HG02870 (cell line): ENCODE results near the gene PCBP3.
"Not testable (repeated sequence)": the region's sequence is repeated elsewhere in the genome, so short reads cannot be mapped to it uniquely, and the experiment has no call there.

ENCODE experiments used
- ATAC-seq: cut with Tn5 transposase; IDR thresholded peaks from one replicate; pipeline ENCODE4 v1.9.1; 2021; ENCODE audit warnings: mild to moderate bottlenecking, moderate library complexity; ENCODE audit not compliant: unreplicated experiment

Gene PCBP3

DNA sequence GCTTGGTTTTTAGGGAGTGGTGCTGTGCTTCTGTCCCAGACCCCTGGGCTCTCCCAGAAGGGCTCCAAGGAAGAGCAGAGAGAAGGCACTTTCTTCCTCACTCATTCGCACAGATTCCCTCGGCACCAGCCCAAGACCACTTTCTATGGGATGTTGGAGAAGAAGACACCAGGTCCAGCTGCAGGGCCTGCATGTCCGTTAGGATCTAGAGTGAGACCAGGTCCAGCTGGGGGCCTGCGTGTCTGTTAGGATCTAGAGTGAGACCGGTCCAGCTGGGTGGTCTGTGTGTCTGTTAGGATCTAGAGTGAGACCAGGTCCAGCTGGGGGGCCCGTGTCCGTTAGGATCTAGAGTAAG, 30.9 kb upstream of the PCBP3 start:
- not testable (repeated sequence) for ATAC-seq

- ATAC-seq: no peak
These were observed 30.1 kb upstream of the PCBP3 start for GRCh38 chr21:45613396-45613795.

- no peak for ATAC-seq
These were observed 29.6 kb upstream of the PCBP3 start for GRCh38 chr21:45613881-45614280.

GRCh38 chr21:45615145-45615711, 28.3 kb upstream of the PCBP3 start:
- no peak for ATAC-seq

DNA sequence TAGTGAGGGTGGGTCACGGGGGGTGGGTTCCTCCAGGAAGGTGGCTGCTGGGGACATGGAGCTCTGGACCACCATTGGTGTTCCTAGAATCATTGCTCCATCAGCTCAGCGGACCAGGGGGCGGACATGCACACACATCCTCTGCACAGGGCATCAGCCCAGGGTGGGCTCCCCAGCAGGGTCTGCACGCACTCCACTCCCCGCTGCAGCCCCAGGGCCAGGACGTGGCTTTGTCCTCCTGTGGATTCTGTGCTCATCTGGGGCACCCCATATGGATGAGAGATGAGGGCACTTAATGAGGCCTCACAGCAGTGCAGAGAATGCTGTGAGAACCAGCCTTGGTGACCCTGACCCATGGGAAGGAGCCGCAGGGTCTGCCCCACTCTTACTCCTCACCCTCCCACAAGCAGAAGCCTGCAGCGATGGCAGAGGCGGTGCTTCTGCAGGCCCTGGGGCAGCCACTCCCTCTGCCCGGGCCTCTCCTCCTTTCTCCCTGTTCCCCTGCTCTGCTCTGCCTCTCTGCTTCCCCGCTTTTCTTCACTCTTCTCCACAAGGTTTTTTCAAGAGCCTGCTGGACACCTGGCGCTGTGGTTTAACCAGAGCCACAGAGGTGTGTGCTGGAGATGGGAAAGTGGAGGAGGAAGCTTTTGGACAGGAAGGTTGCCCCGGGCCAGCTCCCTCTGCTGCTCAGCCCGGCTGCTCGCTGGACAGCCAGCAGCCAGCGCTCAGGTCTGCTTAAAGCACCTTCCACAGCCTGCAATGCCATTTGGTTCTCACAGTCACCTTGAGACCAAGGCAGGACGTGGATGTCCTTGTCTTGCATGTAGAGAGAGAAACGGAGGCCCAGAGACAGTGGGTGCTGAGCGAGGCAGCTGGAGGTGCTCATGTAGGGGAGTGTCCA, 26.3 kb upstream of the PCBP3 start:
- no peak for ATAC-seq

- ATAC-seq: no peak
These were observed 25.2 kb upstream of the PCBP3 start for GRCh38 chr21:45618287-45618686.

- ATAC-seq: no peak
These were observed 24.6 kb upstream of the PCBP3 start for GRCh38 chr21:45618846-45619485.

GRCh38 chr21:45620201-45620923, 23.2 kb upstream of the PCBP3 start:
- ATAC-seq: no peak

DNA sequence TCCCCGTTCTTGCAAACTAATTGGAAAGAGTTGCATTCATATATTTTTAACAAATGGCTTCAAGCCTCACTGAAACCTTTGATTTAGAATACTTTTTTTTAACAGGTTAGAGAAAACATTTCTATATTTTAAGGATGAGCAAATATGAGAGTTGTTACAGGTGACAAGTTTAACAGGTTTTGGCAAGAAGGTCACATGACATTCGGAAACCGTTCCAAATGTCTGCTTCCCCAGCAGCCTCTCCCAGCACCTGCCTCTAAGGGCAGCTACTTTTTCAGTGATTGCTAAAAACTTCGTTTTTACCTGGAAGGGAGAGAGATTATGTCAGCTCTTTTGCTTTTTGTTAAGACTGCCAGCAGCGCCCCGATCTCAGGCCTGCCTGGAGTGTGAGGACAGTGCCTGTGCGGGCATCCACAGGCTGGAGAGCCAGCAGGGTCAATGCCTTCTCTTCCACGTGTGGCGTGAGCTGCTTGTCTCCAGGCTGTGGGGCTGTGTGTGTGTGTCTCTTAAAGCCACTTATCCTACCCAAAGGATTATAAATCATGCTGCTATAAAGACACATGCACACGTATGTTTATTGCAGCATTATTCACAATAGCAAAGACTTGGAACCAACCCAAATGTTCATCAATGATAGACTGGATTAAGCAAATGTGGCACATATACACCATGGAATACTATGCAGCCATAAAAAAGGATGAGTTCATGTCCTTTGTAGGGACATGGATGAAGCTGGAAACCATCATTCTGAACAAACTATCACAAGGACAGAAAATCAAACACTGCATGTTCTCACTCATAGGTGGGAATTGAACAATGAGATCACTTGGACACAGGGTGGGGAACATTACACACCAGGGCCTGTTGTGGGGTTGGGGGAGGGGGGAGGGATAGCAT, 21.8 kb upstream of the PCBP3 start:
- ATAC-seq: not testable (repeated sequence)

DNA sequence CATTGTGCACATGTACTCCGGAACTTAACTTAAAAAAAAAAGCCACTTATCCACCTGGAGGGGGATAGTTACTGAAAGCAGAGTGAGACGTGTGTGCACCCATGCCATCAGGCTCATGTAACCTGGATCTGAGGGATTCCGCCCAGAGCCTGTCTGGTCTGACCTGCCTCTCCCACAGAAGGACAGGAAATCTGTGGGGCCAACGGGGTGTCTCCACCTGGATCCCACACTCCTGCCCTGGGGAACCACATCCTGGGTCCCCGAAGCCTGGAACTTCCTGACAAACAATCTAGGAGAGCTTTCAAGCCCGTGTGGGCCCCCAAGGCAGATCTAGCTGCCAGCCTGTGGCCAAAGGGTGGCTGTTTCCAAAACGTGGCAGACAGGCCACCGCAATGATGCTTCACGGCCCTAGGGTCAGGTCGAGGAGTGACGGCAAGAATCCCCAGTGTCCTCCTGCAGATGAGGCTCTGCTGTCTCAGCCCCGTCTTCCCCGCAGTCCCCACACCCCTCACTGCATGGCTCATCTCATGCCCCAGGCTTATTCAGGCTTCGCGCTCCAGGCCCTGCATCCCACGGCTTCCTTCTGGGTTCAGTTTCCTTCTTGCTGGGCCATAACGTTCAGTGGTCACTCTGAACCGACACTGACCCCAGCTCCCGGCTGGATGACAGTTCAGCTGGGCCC, 21.0 kb upstream of the PCBP3 start:
- no peak for ATAC-seq

GRCh38 chr21:45623436-45623835, 20.1 kb upstream of the PCBP3 start:
- ATAC-seq: no peak

- ATAC-seq: not testable (repeated sequence)
These were observed 17.4 kb upstream of the PCBP3 start for GRCh38 chr21:45626127-45626526.

GRCh38 chr21:45629046-45629981, 14.2 kb upstream of the PCBP3 start:
- no peak for ATAC-seq

GRCh38 chr21:45630066-45630694, 13.3 kb upstream of the PCBP3 start:
- no peak for ATAC-seq

DNA sequence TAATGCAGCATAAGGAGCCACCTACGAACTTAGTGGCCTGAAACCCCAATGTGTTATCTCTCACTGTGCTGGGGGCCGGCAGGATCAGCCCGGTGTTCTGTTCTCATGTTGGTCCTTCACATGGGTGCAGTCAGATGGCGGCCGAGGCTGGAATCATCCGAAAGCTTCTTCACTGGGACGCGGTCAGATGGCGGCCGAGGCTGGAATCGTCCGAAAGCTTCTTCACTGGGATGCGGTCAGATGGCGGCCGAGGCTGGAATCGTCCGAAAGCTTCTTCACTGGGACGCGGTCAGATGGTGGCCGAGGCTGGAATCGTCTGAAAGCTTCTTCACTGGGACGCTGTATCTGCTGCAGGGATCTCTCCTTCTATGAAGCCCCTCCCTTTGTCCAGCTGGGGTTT, 12.6 kb upstream of the PCBP3 start:
- ATAC-seq: no peak

DNA sequence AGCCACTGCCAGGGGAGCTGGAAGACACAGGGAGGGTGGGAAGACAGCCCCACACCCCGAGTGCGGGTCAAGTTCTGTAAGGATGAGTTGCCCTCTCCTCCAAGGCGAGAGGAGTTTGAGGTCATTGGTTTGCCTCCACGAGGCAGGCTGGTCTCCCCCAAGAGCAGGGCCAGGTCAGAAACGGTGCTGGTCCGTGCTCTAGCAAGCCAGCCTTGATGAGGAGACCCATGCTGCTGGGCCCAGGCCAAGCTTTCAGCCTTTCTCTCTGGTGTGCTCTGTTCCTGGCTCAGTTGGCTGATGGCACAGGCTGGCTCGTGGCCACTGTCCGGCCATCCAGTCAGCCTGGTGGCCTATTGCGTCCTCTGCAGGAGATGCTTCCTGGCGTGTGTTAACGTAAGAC, 12.0 kb upstream of the PCBP3 start:
- ATAC-seq: no peak

DNA sequence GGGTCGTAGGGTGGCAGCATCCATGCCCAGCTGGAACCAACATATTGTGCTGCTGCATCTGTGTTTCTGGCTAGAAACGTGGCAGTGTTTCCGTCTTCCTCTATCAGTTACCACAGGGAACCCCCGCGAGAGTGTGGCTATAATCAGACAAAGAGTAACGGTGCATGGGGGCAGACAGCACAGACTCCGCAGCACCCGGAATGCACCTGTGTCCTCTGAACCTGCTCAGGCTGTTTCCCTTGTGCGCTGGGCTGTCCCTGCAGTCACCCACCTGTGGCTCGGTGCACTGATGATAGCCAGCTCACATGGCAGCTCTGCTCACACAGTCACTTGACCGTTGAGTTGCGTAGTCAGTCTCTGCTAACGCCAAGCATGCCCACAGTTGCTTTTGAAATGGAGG, 11.4 kb upstream of the PCBP3 start:
- no peak for ATAC-seq

- ATAC-seq: no peak
These were observed 10.8 kb upstream of the PCBP3 start for GRCh38 chr21:45632637-45633251.
